Urothelium cell line (cell line): ENCODE data around the gene PPP2R3B.
A peak's percentile ranks its signal among the peaks of the same experiment; 100 is the strongest.
"Not testable (repeated sequence)": the region's sequence is repeated elsewhere in the genome, so short reads cannot be mapped to it uniquely, and the experiment has no call there.

ENCODE experiments used
- DNase-seq: peaks from one replicate; pipeline ENCODE4 v3.0.0; 2011; ENCODE audit warnings: low spot score, mixed read lengths
- FAIRE-seq: peaks from 2 replicates; lab custom pipeline; 2011; peaks lifted over from hg19 to GRCh38; lab: Jason Lieb, UNC

Gene PPP2R3B, protein sequence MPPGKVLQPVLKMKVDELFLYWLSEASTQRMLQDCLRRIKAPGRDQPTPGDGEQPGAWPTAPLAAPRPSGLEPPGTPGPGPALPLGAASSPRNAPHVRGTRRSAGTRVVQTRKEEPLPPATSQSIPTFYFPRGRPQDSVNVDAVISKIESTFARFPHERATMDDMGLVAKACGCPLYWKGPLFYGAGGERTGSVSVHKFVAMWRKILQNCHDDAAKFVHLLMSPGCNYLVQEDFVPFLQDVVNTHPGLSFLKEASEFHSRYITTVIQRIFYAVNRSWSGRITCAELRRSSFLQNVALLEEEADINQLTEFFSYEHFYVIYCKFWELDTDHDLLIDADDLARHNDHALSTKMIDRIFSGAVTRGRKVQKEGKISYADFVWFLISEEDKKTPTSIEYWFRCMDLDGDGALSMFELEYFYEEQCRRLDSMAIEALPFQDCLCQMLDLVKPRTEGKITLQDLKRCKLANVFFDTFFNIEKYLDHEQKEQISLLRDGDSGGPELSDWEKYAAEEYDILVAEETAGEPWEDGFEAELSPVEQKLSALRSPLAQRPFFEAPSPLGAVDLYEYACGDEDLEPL

DNA sequence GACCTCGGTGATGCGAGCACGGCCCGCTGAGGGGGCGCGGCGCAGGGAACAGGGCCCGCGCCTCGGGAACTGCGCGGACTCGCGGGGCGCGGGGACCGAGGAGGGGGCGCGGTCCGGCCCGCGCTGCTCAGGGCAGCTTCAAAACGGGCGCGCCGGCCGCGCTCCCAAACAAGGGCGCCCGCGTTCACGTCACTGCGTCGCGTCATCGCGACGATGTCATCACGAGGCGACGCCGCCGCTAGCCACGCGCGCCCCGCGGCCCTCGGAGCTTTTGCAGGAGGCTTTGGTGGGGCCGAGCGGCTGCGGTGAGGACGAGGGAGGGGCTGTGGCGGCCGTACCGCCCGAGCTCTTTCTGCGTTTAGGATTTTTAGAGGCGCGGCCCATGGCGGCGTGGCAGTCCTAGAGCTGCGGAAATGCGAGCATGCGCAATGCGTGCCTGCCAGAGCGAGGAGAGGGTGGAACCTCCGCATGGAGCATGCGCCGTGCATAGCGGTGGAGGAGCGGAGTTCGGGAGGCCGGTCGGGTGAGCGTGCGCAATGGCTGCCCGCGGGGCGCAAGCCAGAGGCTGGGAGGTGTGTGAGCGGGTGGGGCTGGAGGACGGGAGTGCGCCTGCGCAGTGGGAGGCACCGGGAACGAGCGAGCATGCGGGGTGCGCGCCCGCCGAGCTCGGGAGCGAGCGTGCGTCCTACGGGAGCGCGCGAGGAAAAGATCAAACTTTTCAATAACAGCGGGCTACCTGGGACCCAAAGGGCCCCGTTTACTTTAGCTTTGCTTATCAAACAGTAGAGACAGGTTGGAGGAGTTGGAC lies at the start of gene PPP2R3B:
Gene PPP2R3B, minus strand, starts transcription at position 140 of the 808 bp plus-strand sequence. CDS start 216 bp downstream, outside the sequence.
- FAIRE-seq (no peak), DNase-seq (peak; percentile 98)

DNA sequence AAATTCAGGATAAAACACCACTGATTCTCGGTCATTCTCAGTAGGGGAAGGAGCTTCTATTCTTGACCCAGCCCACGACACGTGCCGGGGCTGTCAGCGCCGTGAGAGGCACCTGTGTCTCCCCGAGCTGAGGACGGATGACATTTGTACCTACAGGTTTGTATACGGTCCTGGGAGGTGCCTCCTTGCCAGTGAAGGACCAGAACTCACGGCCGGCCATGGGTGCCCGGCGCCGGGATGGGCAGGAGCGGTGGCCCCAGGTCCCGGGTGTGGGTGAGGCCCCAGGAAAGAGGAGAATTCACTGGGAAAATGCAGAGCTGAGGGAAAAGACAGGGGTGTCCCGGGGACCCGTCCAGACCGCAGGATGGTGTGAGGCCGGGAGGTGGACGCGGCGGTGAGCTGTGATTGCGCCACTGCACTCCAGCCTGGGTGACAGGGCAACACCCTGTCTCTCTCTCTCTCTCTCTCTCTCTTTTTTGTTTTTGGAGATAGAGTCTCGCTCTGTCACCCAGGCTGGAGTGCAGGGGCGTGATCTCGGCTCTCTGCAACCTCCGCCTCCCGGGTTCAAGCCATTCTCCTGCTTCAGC lies 48.9 kb upstream of the PPP2R3B start:
- FAIRE-seq (no peak), DNase-seq (no peak)

DNA sequence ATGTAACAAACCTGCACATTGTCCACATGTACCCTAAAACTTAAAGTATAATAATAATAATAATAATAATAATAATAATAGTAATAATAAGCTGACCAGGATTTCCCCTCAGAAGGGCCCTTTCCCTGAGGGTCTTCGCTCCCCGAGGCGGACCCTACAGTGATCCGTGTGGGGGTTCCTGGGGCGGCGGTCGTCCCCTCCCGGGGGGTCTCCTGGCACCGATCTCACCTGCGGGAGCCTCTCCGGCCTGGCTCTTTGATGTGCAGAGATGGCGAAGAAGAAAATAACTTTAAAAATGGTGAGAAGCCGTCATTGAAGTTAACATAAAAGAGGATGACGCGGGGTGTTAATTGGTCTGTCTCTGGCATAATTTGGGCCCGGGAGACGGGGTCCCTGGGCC lies 48.2 kb upstream of the PPP2R3B start:
- no peak for FAIRE-seq
- no peak for DNase-seq

DNA sequence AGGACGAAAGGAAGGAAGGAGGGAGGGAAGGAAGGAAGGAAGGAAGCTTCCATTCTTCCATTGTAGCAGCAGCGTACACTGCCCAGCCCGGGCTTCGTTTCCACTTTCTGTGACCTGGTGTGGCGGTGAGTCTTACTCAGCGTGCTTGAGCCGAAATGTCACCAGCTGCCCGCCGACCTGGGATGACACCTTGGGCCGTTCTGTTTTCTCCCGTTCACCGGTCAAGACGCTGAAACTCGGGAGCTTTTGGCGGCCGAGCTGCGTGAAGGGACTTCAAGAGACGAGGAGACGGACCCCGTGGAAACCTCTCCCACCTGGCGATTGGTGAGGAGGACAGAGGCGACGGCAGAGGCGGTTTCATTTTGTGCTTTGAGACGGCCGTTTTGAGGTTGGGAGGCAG lies 47.1 kb upstream of the PPP2R3B start:
- DNase-seq (no peak), FAIRE-seq (no peak)

DNA sequence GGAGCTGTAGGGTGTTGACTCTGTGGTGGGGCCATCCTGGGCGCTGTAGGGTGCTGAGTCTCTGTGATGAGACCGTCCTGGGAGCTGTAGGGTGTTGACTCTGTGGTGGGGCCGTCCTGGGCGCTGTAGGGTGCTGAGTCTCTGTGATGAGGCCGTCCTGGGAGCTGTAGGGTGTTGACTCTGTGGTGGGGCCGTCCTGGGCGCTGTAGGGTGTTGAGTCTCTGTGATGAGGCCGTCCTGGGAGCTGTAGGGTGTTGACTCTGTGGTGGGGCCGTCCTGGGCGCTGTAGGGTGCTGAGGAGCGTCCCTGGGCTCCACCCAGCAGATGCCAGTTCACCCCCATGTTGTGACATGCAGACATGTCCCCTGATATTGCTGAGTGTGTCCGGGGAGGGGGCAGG lies 46.0 kb upstream of the PPP2R3B start:
- DNase-seq, FAIRE-seq: not testable (repeated sequence)

DNA sequence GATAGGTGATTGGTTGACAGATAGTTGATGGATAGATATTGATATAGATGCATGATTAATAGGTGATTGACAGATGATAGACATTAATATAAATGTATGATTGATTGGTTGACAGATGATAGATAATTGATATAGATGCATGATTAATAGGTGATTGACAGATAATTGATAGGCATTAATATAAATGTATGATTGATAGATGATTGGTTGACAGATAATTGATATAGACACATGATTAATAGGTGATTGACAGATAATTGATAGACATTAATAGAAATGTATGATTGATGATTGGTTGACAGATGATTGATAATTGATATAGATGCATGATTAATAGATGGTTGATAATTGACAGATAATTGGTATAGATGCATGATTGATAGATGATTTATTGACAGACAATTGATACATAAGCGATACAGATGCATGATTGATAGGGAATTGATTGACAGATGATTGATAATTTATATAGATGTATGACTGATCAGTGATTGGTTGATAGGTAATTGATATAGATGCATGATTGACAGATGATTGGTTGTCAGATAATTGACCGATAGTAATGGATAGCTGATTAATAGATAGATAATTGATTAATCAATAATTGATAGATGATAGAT lies 44.9 kb upstream of the PPP2R3B start:
- FAIRE-seq (no peak), DNase-seq (no peak)

DNA sequence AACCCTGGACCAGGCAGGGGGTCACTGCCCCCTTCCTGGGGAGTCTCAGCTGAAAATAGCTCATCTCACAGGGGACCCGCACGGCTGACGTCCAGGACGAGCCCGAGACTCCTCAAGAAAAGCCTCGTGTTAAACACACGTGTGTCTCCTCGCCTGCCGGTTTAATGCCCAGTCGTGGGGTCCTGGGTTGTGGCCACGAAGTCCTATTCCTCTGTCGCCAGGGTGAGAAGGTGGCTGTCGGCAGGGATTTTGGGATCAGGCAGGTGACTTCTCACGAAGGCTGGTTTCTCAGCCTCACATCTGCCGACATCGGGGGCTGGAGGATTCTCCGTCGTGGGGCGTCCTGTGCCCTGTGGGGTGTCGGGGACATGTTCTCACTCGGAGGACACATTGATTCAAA lies 44.3 kb upstream of the PPP2R3B start:
- DNase-seq = no peak
- FAIRE-seq = no peak

DNA sequence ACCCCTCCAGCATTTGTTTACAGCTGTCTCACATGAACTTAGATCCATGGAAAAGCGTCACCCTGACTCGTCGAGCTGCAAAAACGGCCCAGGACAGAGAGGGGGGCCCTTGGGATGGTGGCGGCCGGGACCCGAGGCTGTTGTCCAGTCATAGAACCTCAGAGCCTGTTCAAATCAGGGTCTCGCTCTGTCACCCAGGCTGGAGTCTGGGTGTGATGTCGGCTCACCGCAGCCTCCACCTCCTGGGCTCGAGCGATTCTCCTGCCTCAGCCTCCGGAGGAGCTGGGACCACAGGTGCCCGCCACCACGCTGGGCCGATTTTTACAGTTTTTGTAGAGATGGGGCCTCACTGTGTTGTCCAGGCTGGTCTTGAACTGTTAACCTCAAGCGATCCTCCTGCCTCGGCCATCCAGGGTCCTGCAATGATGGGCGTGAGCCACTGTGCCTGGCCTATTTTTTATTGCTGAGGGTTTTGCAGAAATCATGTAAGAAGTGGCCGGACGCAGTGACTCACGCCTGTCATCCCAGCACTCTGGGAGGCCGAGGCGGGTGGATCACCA lies 42.6 kb upstream of the PPP2R3B start:
- FAIRE-seq = no peak
- no peak for DNase-seq

DNA sequence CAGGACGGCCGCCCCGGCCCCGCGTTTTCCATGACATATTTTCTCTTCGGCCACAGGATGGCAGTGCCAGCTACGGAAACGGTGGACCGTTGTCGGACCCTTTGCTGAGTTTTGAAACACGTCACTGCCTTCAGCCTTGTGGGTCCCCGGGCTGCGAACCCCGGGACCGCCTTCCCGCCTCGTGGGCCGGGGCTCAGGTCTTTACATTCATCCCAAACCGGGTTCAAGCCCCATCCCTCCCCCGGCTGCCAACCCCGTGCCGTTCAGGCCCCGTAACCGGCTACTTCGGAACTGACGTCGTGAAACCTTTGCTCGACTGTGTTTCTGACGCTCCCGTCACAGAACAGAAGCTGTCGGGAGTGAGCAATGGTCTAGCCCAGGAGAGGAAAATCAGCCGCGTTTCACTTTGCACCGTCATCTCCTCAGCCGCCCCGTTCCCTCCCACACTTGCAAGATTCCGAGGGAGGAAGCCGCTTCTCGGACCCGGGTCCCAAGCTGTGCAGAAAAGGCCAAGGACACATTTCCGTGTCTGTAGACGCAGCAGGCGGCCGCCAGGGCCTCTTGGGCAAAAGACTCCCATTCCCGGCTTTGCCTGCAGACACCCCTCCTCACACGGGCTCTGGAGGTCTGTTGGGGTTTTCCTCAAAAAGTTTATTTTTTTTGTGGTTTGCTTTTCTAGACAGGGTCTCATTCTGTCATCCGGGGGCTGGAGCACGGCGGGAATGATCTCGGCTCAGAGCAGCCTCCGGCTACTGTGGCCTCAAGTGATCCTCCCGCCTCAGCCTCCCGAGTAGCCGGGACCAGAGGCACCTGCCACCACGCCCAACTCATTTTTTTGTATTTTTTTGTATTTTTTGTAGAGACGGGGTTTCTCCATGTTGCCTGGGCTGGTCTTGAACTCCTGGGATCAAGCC lies 41.4 kb upstream of the PPP2R3B start:
- DNase-seq (no peak), FAIRE-seq (no peak)

DNA sequence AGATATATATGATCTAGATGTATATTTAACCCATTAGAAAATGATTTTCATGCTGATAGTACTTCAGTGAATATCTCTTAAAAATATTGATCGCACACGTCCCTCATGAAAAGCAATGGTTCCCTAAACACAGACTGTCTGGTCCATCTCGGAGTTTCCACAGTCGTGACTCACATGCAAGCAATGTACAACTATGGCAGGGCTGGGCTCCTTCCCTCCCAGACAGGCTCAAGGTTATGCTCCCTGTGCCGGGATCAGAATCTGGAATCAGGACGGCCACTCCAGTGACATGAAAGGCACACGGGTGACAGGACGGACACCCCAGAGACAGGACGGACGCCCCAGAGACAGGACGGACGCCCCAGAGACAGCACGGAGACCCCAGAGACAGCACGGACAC lies 40.2 kb upstream of the PPP2R3B start:
- DNase-seq (peak; percentile 56), FAIRE-seq (no peak)

DNA sequence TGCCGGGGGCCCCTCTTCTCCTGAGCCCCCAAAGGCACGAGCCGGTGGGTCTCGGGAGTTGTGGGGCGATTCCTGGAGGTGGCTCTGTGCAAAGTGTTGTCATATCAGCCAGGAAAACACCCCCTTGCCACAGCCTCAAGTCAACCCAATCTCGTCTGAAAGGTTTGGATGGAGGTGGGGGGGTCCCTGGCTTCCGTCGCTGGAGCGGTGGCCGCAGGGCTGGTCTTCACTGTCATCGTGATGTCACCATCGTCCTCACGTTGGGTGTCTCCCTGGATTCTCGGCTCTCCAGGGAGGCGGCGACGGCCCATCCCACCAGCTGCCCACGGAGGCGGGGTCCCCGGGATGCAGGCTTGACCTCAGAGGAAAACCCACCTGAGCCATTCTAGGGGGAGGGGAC lies 38.3 kb upstream of the PPP2R3B start:
- FAIRE-seq = no peak
- no peak for DNase-seq

DNA sequence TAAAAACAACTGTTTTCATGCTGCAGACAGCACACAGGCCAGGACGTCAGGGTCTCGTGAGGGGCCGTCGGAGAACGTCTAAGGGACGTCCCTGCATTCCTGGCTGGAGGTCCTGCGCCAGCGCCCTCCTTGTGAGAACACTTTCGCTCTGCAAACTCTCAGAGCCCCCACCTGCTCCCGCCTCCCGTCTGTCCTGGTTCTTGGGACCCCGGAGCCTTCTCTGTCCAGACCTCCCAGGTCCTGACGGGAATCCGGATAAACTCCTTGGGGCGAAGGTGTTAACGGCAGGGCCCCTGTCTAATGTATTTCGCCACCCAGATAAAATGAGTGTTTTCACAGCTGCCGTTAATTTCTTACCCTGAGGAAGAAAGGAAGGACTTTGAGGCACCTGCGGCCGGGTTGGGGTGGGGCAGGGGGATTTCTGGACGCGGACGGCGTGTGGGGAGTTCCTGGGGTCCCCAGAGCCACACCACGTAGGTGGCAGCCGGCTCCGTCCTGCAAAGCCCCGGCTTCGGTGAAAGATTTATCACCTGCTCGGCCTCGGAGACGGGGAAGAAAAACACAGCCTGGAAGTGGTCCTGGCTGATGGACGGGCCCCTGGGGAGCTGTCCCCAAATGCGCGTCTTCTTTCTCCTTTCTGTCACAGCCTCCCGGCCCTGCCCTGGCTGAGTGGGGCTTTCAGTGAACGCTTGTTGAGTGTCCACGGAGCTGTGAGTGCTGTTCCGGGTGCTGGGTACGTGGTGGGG lies 35.1 kb upstream of the PPP2R3B start:
- no peak for FAIRE-seq
- DNase-seq = no peak

DNA sequence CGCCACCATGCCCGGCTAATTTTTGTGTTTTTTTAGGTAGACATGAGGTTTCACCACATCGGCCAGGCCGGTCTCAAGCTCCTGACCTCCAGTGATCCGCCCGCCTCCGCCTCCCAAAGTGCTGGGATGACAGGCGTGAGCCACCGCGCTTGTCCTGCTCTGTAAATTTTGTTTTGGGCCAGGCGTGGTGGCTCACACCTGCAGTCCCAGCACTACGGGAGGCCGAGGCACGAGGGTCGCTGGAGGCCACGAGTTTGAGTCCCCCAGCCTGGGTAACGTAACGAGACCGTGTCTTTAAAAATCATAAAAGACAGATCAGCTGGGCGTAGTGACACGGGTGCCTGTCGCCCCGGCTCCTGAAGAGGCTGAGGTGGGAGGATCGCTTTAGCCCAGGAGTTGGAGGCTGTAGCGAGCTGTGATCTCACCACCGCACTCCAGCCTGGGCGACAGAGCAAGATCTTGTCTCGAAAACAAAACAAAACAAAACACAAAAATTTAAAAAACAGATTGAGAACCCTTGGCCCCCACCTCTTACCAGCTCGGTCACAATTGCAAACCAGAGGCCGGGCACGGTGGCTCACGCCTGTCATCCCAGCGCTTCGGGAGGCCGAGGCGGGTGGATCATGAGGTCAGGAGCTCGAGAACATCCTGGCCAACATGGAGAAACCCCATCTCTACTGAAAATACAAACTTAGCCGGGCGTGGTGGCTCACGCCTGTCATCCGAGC lies 34.0 kb upstream of the PPP2R3B start:
- DNase-seq (no peak), FAIRE-seq (no peak)

DNA sequence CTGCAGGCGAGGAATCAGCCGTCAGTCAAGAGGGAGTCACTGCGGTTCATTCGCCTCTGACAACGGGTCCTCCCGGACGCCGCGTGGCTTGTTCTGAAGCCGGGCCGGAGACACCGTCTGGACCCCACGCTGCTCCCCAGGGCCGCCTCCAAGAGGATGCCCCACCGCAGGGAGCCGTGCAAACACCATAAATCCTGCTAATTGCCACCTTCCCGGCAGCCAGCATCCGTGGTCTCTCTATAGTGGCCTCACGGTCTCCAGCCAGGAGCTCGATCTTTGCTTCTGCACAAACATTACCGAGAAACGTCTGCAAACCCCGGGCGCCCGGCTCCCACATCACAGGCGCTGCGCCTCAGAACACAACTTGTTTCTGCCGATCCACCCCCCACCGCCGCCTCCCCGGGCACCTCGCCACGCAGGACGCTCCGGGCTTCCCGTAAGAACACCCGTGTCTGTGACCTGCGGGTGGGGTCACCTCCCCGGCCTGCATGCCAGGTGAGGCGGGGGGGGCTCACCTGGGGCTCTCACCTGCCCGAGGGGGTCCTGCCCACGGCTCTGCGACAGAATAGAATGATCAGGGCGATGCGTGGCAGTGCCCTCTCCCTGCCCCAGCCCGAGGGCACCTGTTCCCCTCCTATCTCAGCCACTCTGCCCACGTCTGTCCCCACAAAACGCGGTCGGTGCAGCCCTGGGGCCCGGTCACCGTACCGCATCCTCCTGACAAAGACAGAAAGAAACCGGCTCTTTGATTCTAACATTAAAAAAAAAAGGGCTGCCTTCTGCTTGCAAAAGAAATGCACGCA lies 32.4 kb upstream of the PPP2R3B start:
- no peak for DNase-seq
- FAIRE-seq = no peak

DNA sequence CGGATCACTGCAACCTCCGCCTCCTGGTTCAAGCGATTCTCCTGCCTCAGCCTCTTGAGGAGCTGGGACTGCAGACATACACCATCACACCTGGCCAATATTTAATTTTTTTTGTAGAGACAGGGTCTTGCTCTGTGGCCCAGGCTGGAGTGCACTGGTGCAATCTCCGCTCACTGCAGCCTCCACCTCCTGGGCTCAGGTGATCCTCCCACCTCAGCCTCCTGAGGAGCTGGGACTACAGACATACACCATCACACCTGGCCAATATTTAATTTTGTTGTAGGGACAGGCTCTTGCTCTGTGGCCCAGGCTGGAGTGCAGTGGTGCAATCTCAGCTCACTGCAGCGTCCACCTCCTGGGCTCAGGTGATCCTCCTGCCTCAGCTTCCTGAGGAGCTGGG lies 28.8 kb upstream of the PPP2R3B start:
- DNase-seq, FAIRE-seq: not testable (repeated sequence)

DNA sequence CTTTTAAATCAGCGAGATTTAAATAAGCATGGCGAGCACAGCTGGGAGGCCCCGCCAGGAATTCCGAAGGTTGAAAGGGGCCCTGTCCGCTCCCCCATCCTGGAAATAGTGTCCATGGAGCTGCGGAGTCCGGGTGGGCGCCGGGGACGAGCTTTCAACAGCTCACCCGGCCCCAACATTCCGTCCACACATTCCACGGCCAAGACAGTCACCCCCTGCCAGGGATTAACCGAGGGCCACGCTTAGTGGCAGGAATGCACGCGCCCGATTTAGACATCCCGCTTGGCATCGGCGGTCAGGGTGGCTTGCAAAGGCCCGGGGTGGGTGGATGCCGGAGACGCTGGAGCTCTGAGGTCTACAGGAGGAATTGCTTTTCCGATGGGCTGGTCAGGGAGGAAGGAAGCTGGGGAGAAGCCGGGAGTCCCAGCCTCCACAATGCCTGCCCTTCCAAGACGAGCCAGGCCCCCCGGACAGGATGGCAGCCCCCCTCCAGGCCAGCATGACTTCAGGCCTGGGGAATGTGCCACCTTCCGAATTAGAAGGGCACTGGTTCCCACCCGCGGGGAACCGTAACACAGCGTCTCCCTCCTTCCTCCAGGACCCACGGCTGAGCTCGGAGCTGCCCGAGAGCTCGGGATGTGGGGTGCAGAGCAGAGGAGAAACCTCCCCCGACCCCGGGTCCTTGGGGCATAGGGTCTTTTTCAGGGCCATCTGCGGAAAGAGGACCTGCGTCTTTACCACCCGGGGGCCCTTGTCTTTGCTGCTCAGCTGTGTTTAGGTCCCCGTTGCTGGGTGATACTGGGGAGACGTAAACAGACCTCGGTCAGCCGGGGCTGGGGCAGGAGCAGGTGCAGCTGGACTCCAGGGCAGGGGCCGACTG lies 26.9 kb upstream of the PPP2R3B start:
- DNase-seq (no peak), FAIRE-seq (no peak)
